ENCODE results near the gene LCOR. TPM values are rescaled to one million over a fixed set of nuclear protein-coding genes. Genes with fewer than 3 reads are reported as not detected.
A peak's percentile ranks its signal among the peaks of the same experiment; 100 is the strongest.
"Not testable (repeated sequence)": the region's sequence is repeated elsewhere in the genome, so short reads cannot be mapped to it uniquely, and the experiment has no call there.

Gene LCOR
- 10 to 100 TPM; 31.1 to 32.0 TPM for total RNA-seq

GRCh38 chr10:96831867-96832720, at the start of gene LCOR:
LCOR (plus strand) TSS chr10:96832298; CDS start chr10:96949058, 116,760 bp downstream.
- Mint-ChIP-seq H3K27me3 (no peaks in the 10 kb centered on the region), H3K36me3 (ENCODE audit: low read depth) (peaks cover 8% of the 10 kb centered on the region), H3K9me3 (no peaks in the 10 kb centered on the region), H3K27ac (peak within 1 kb of the TSS; percentile 94), H3K4me1 (peaks cover 45% of the 10 kb centered on the region), H3K4me3 (peak within 1 kb of the TSS; percentile 83)
- ChIA-PET POLR2A (no interaction called here), CTCF (interaction anchor here (0.9 kb wide), 1 partner anchor 13 kb away, joined by 3 read pairs; no protein-coding TSS in a partner anchor)
- DNase-seq = peak; percentile 79

- H3K27ac Mint-ChIP-seq = no peak overlapping the region
- H3K36me3 Mint-ChIP-seq (ENCODE audit: low read depth) = no peaks in the 10 kb centered on the region
- DNase-seq = no peak
- POLR2A ChIA-PET = no interaction called here
- H3K4me1 Mint-ChIP-seq = no peaks in the 10 kb centered on the region
- no peaks in the 10 kb centered on the region for H3K9me3 Mint-ChIP-seq
- CTCF ChIA-PET = no interaction called here
- no peaks in the 10 kb centered on the region for H3K27me3 Mint-ChIP-seq
- H3K4me3 Mint-ChIP-seq = no peak overlapping the region
These were observed 47.8 kb upstream of the LCOR start for GRCh38 chr10:96784253-96784652.

GRCh38 chr10:96789571-96790108, 42.5 kb upstream of the LCOR start:
- H3K4me1 Mint-ChIP-seq = no peaks in the 10 kb centered on the region
- no peaks in the 10 kb centered on the region for H3K36me3 Mint-ChIP-seq (ENCODE audit: low read depth)
- ChIA-PET CTCF (interaction anchor here (0.6 kb wide), 1 partner anchor 216 kb away, joined by 3 read pairs; no protein-coding TSS in a partner anchor), POLR2A (interaction anchor here (0.7 kb wide), 1 partner anchor 485 kb away, joined by 3 read pairs; no protein-coding TSS in a partner anchor)
- DNase-seq = no peak
- no peak overlapping the region for H3K27ac Mint-ChIP-seq
- H3K27me3 Mint-ChIP-seq = peaks cover 15% of the 10 kb centered on the region
- H3K4me3 Mint-ChIP-seq = no peak overlapping the region
- no peaks in the 10 kb centered on the region for H3K9me3 Mint-ChIP-seq

GRCh38 chr10:96791902-96792301, 40.2 kb upstream of the LCOR start:
- no peak overlapping the region for H3K27ac Mint-ChIP-seq
- no peaks in the 10 kb centered on the region for H3K4me1 Mint-ChIP-seq
- H3K27me3 Mint-ChIP-seq = peaks cover 16% of the 10 kb centered on the region
- no peaks in the 10 kb centered on the region for H3K9me3 Mint-ChIP-seq
- no peaks in the 10 kb centered on the region for H3K36me3 Mint-ChIP-seq (ENCODE audit: low read depth)
- ChIA-PET CTCF (no interaction called here), POLR2A (interaction anchor here (0.6 kb wide), 1 partner anchor 1074 kb away, joined by 7 read pairs; no protein-coding TSS in a partner anchor)
- no peak overlapping the region for H3K4me3 Mint-ChIP-seq
- DNase-seq = no peak

GRCh38 chr10:96794836-96795733, 37.0 kb upstream of the LCOR start:
- Mint-ChIP-seq H3K36me3 (ENCODE audit: low read depth) (no peaks in the 10 kb centered on the region), H3K4me1 (no peaks in the 10 kb centered on the region), H3K27ac (no peak overlapping the region), H3K4me3 (no peak overlapping the region), H3K27me3 (peaks cover 16% of the 10 kb centered on the region), H3K9me3 (no peaks in the 10 kb centered on the region)
- no peak for DNase-seq
- CTCF ChIA-PET = no interaction called here
- POLR2A ChIA-PET = no interaction called here

GRCh38 chr10:96797485-96797884, 34.6 kb upstream of the LCOR start:
- POLR2A ChIA-PET = no interaction called here
- DNase-seq = no peak
- CTCF ChIA-PET = no interaction called here
- no peaks in the 10 kb centered on the region for H3K9me3 Mint-ChIP-seq
- H3K27me3 Mint-ChIP-seq = peaks cover 7% of the 10 kb centered on the region
- no peak overlapping the region for H3K27ac Mint-ChIP-seq
- no peaks in the 10 kb centered on the region for H3K4me1 Mint-ChIP-seq
- no peak overlapping the region for H3K4me3 Mint-ChIP-seq
- H3K36me3 Mint-ChIP-seq (ENCODE audit: low read depth) = no peaks in the 10 kb centered on the region

GRCh38 chr10:96803288-96803664, 28.8 kb upstream of the LCOR start:
- ChIA-PET CTCF (no interaction called here), POLR2A (no interaction called here)
- H3K36me3 Mint-ChIP-seq (ENCODE audit: low read depth) = no peaks in the 10 kb centered on the region
- H3K27ac Mint-ChIP-seq = no peak overlapping the region
- H3K9me3 Mint-ChIP-seq = peaks cover 3% of the 10 kb centered on the region
- peaks cover 3% of the 10 kb centered on the region for H3K4me1 Mint-ChIP-seq
- no peak for DNase-seq
- H3K27me3 Mint-ChIP-seq = peaks cover 6% of the 10 kb centered on the region
- no peak overlapping the region for H3K4me3 Mint-ChIP-seq

- H3K36me3 Mint-ChIP-seq (ENCODE audit: low read depth) = no peaks in the 10 kb centered on the region
These were observed 17.8 kb upstream of the LCOR start for GRCh38 chr10:96814264-96814663.

GRCh38 chr10:96818971-96819370, 13.1 kb upstream of the LCOR start:
- H3K27ac Mint-ChIP-seq; H3K4me1 Mint-ChIP-seq; H3K36me3 Mint-ChIP-seq (ENCODE audit: low read depth); POLR2A ChIA-PET; H3K4me3 Mint-ChIP-seq; H3K9me3 Mint-ChIP-seq; DNase-seq; H3K27me3 Mint-ChIP-seq: not testable (repeated sequence)
- CTCF ChIA-PET = interaction anchor here (0.6 to 1.6 kb wide), 2 partner anchors 11 to 45 kb away, joined by 3 to 5 read pairs; no protein-coding TSS in a partner anchor

More at GRCh38 chr10:96814264-96814663, 17.8 kb upstream of the LCOR start:
- H3K27ac Mint-ChIP-seq = no peak overlapping the region
- ChIA-PET POLR2A (interaction anchor here (0.6 kb wide), 1 partner anchor 35 kb away, joined by 4 read pairs; no protein-coding TSS in a partner anchor), CTCF (interaction anchor here (0.6 kb wide), 1 partner anchor 195 kb away, joined by 3 read pairs; no protein-coding TSS in a partner anchor)
- no peak for DNase-seq
- no peaks in the 10 kb centered on the region for H3K9me3 Mint-ChIP-seq
- H3K4me1 Mint-ChIP-seq = no peaks in the 10 kb centered on the region
- H3K27me3 Mint-ChIP-seq = peaks cover 22% of the 10 kb centered on the region
- no peak overlapping the region for H3K4me3 Mint-ChIP-seq

- H3K27me3 Mint-ChIP-seq = no peaks in the 10 kb centered on the region
- ChIA-PET CTCF (no interaction called here), POLR2A (no interaction called here)
- DNase-seq = no peak
- no peaks in the 10 kb centered on the region for H3K36me3 Mint-ChIP-seq (ENCODE audit: low read depth)
- no peak overlapping the region for H3K27ac Mint-ChIP-seq
- H3K4me1 Mint-ChIP-seq = no peaks in the 10 kb centered on the region
- H3K9me3 Mint-ChIP-seq = no peaks in the 10 kb centered on the region
- no peak overlapping the region for H3K4me3 Mint-ChIP-seq
These were observed 11.3 kb upstream of the LCOR start for GRCh38 chr10:96820765-96821164.

- DNase-seq = no peak
- POLR2A ChIA-PET = no interaction called here
- H3K4me3 Mint-ChIP-seq = no peak overlapping the region
- no peaks in the 10 kb centered on the region for H3K9me3 Mint-ChIP-seq
- H3K4me1 Mint-ChIP-seq = peaks cover 14% of the 10 kb centered on the region
- H3K27ac Mint-ChIP-seq = no peak overlapping the region
- CTCF ChIA-PET = no interaction called here
- H3K36me3 Mint-ChIP-seq (ENCODE audit: low read depth) = peaks cover 1% of the 10 kb centered on the region
- H3K27me3 Mint-ChIP-seq = no peaks in the 10 kb centered on the region
These were observed 5.7 kb upstream of the LCOR start for GRCh38 chr10:96826438-96826837.

GRCh38 chr10:96828609-96829008, 3.5 kb upstream of the LCOR start:
- H3K4me1 Mint-ChIP-seq = peaks cover 20% of the 10 kb centered on the region
- CTCF ChIA-PET = no interaction called here
- POLR2A ChIA-PET = no interaction called here
- no peaks in the 10 kb centered on the region for H3K9me3 Mint-ChIP-seq
- H3K27ac Mint-ChIP-seq = no peak overlapping the region
- no peak for DNase-seq
- H3K27me3 Mint-ChIP-seq = no peaks in the 10 kb centered on the region
- H3K4me3 Mint-ChIP-seq = no peak overlapping the region
- peaks cover 1% of the 10 kb centered on the region for H3K36me3 Mint-ChIP-seq (ENCODE audit: low read depth)

Measured in activated CD4-positive, alpha-beta T cell treated with anti-CD3 and anti-CD28 coated beads, Interleukin-2, amount 10 ng/mL, durations not matched to agents 7 days and 5 days (primary cell).